IMR-90 (cell line): Measurements from ENCODE around the gene ZNF764. TPM values are rescaled to one million over a fixed set of nuclear protein-coding genes. Genes with fewer than 3 reads are reported as not detected.

Source experiments
- ATAC-seq: fragments of 200-7000 bp; cut with Tn5 transposase; 2 replicates; pipeline ENCODE4 v1.9.1; 2020; ENCODE audit warnings: low read depth, mild to moderate bottlenecking, moderate library complexity
- BruUV-seq: library from RNA; stranded (reverse); fragments of 400-500 nt; replicated peaks from 2 replicates; lab custom pipeline; 2021; lab: Mats Ljungman, UMichigan
- CTCF ChIA-PET: fragments of 300-600 bp; formaldehyde crosslinking; extraction: SDS; loops from one replicate; lab custom pipeline; 2021; ENCODE audit warnings: antibody characterized with exemption; lab: Yijun Ruan, JAX
- POLR2A ChIA-PET: fragments of 300-600 bp; sonication (Branson Sonifier 250); formaldehyde crosslinking; loops from one replicate; lab custom pipeline; 2022; ENCODE audit warnings: antibody characterized with exemption; ENCODE audit not compliant: unreplicated experiment; lab: Charles Lee
- DNase-seq: peaks from one replicate; pipeline ENCODE4 v3.0.0; 2013
- H2AFZ ChIP-seq: replicated peaks from 2 replicates; pipeline ENCODE3; 2013; ENCODE audit warnings: low read length, mild to moderate bottlenecking; ENCODE audit not compliant: poor library complexity
- H2AK5ac ChIP-seq: 2 replicates; pipeline ENCODE4 v1.6.1; 2013; ENCODE audit warnings: low read depth, low read length, inconsistent platforms
- H2AK9ac ChIP-seq: replicated peaks from 2 replicates; pipeline ENCODE3; 2013; ENCODE audit warnings: mild to moderate bottlenecking, low read depth, low read length, moderate library complexity; ENCODE audit not compliant: poor library complexity
- H2BK120ac ChIP-seq: 2 replicates; pipeline ENCODE4 v1.6.1; 2013; ENCODE audit warnings: low read depth, low read length, inconsistent platforms
- H2BK15ac ChIP-seq: 3 replicates; pipeline ENCODE4 v1.6.1; 2013; ENCODE audit warnings: low read depth, low read length, inconsistent platforms
- H2BK20ac ChIP-seq: 2 replicates; pipeline ENCODE4 v1.6.1; 2013; ENCODE audit warnings: low read depth, mild to moderate bottlenecking, inconsistent platforms, low read length, moderate library complexity
- H2BK5ac ChIP-seq: 2 replicates; pipeline ENCODE4 v1.6.1; 2013; ENCODE audit warnings: mild to moderate bottlenecking, low read depth, low read length, inconsistent platforms; ENCODE audit not compliant: poor library complexity, severe bottlenecking
- H3K14ac ChIP-seq: replicated peaks from 2 replicates; pipeline ENCODE4 v1.6.1; 2013; ENCODE audit warnings: low read depth, low read length, inconsistent platforms
- H3K18ac ChIP-seq: 2 replicates; pipeline ENCODE4 v1.6.1; 2013; ENCODE audit warnings: low read depth, low read length, control low read depth
- H3K23ac ChIP-seq: 2 replicates; pipeline ENCODE4 v1.6.1; 2013; ENCODE audit warnings: low read depth, low read length, inconsistent platforms
- H3K27ac ChIP-seq: 2 replicates; pipeline ENCODE4 v1.5.1; 2013; ENCODE audit warnings: mild to moderate bottlenecking, control low read depth, low read length; ENCODE audit not compliant: insufficient read depth
- H3K27me3 ChIP-seq: 2 replicates; pipeline ENCODE4 v1.6.1; 2013; ENCODE audit warnings: low read length; ENCODE audit not compliant: control insufficient read depth, insufficient read depth
- H3K36me3 ChIP-seq: 2 replicates; pipeline ENCODE4 v1.6.1; 2013; ENCODE audit warnings: low read length, mixed read lengths; ENCODE audit not compliant: control insufficient read depth, insufficient read depth
- H3K4ac ChIP-seq: 2 replicates; pipeline ENCODE4 v1.6.1; 2013; ENCODE audit warnings: low read depth, low read length, inconsistent platforms
- H3K4me1 ChIP-seq: 2 replicates; pipeline ENCODE4 v1.6.1; 2013; ENCODE audit warnings: low read length, mixed read lengths; ENCODE audit not compliant: control insufficient read depth, insufficient read depth
- H3K4me2 ChIP-seq: 2 replicates; pipeline ENCODE4 v1.6.1; 2013; ENCODE audit warnings: low read depth, mild to moderate bottlenecking, control low read depth, low read length, moderate library complexity
- H3K4me3 ChIP-seq: 2 replicates; pipeline ENCODE4 v1.5.1; 2013; ENCODE audit warnings: low read depth, mild to moderate bottlenecking, control low read depth, low read length, moderate library complexity; ENCODE audit not compliant: insufficient read depth
- H3K56ac ChIP-seq: 2 replicates; pipeline ENCODE4 v1.6.1; 2013; ENCODE audit warnings: low read length, inconsistent platforms; ENCODE audit not compliant: insufficient read depth; ENCODE audit errors: extremely low read depth
- H3K79me1 ChIP-seq, 2 experiments: 2 replicates each; pipeline ENCODE4 v1.6.1; 2013; ENCODE audit warnings: low read length in 2 of 2, inconsistent platforms in 1 of 2, low read depth in 1 of 2
- H3K9ac ChIP-seq: 2 replicates; pipeline ENCODE4 v1.6.1; 2013; ENCODE audit warnings: low read depth, low read length, control low read depth
- H3K9me1 ChIP-seq: 2 replicates; pipeline ENCODE4 v1.6.1; 2013; ENCODE audit warnings: low read length, inconsistent platforms; ENCODE audit not compliant: insufficient read depth
- H3K9me3 ChIP-seq: 2 replicates; pipeline ENCODE4 v1.6.1; 2013; ENCODE audit warnings: low read length; ENCODE audit not compliant: control insufficient read depth, insufficient read depth
- H4K20me1 ChIP-seq: 2 replicates; pipeline ENCODE4 v1.6.1; 2013; ENCODE audit warnings: low read length, inconsistent platforms; ENCODE audit not compliant: insufficient read depth
- H4K5ac ChIP-seq: 2 replicates; pipeline ENCODE4 v1.6.1; 2013; ENCODE audit warnings: mild to moderate bottlenecking, low read depth, low read length, control low read depth
- H4K8ac ChIP-seq, 2 experiments: 2 replicates each; pipeline ENCODE4 v1.6.1; 2013; ENCODE audit warnings: low read depth in 2 of 2, low read length in 2 of 2, control low read depth in 1 of 2, inconsistent platforms in 1 of 2
- H4K91ac ChIP-seq: 2 replicates; pipeline ENCODE4 v1.6.1; 2013; ENCODE audit warnings: low read depth, low read length, inconsistent platforms; ENCODE audit not compliant: insufficient read depth
- BHLHE40 ChIP-seq: fragments of 150-350 bp; IDR thresholded peaks from 2 replicates; pipeline ENCODE4 v1.6.1; 2016; ENCODE audit warnings: mild to moderate bottlenecking, low read depth, low read length
- CEBPB ChIP-seq: IDR thresholded peaks from 2 replicates; pipeline ENCODE4 v1.6.1; 2012; ENCODE audit warnings: low read depth, low read length, improper control_type of control experiment
- CHD1 ChIP-seq: IDR thresholded peaks from 2 replicates; pipeline ENCODE4 v1.6.1; 2012; ENCODE audit warnings: low read depth, low read length, improper control_type of control experiment
- MXI1 ChIP-seq: IDR thresholded peaks from 2 replicates; pipeline ENCODE4 v1.6.1; 2012; ENCODE audit warnings: low read depth, mild to moderate bottlenecking, low read length, moderate library complexity, borderline replicate concordance
- POLR2A ChIP-seq: IDR thresholded peaks from 2 replicates; pipeline ENCODE4 v1.6.1; 2012; ENCODE audit warnings: mild to moderate bottlenecking, low read depth, low read length
- WGBS, 2 experiments: methylation state at CpG; one replicate each; pipeline versions ENCODE4 v1.1.5 to v1.1.7; 2013; ENCODE audit warnings: missing lambda C conversion rate in 2 of 2; ENCODE audit not compliant: insufficient read length in 1 of 2; ENCODE audit errors: extremely low coverage in 2 of 2; 5-methylcytosine and 5-hydroxymethylcytosine counted together
- dilution Hi-C: fragments of 300-500 bp; cut with HindIII; formaldehyde crosslinking; loops from one replicate; pipeline ENCODE4 v1.14.3; 2018; ENCODE audit warnings: low sequenced_read_pairs; ENCODE audit not compliant: unreplicated experiment
- in situ Hi-C: fragments of 300-500 bp; cut with MboI; formaldehyde crosslinking; loops from 3 replicates; pipeline ENCODE4 v1.14.3; 2019; ENCODE audit warnings: low sequenced_read_pairs, inconsistent platforms, mixed read lengths
- intact Hi-C: fragments of 100-400 bp; cut with micrococcal nuclease; formaldehyde crosslinking; loops from 2 replicates; pipeline ENCODE4 v1.10.0; 2022
- polyA plus RNA-seq, 3 experiments: library from polyadenylated mRNA; depleted of rRNA; stranded (reverse); fragments of >200 nt; gene quantifications; 2 replicates each; pipeline ENCODE4 v1.2.3, GENCODE V29; 2012; ENCODE audit warnings: low replicate concordance in 1 of 3
- total RNA-seq: library from RNA; depleted of rRNA; stranded (reverse); fragments of >200 nt; gene quantifications from 2 replicates; pipeline ENCODE4 v1.2.3, GENCODE V29; 2012

The ZNF764 gene
- total and polyA plus RNA-seq, 2 of the 4 experiments (the other 2 are of a cell fraction) = 2.2 to 4.6 TPM

GRCh38 chr16:30528799-30529457, 29.2 kb downstream of the ZNF764 start:
- H2BK120ac ChIP-seq = no peak overlapping the region
- no peak overlapping the region for H3K27ac ChIP-seq
- no peak overlapping the region for H3K56ac ChIP-seq
- in situ Hi-C loops = no loop called here
- POLR2A ChIA-PET = no interaction called here
- H2AK9ac ChIP-seq = no peak overlapping the region
- H4K8ac ChIP-seq = no peak overlapping the region
- H3K4ac ChIP-seq = no peak overlapping the region; the same call in 1 of the 2 replicates
- no TSS peak for BruUV-seq
- H2BK5ac ChIP-seq = no peak overlapping the region
- 91% methylated on average over 3 of the region's 4 CpGs; no CpG with 5 or more reads in 1 of the 2 experiments for WGBS, 2 experiments
- H3K14ac ChIP-seq = no peak overlapping the region
- peaks cover 5 to 16% of the 10 kb centered on the region in 2 experiments; a peak in 3 of 4 replicates for H3K79me1 ChIP-seq
- H4K91ac ChIP-seq = no peak overlapping the region
- H3K4me3 ChIP-seq = no peak overlapping the region
- H3K27me3 ChIP-seq = no peaks in the 10 kb centered on the region
- TF ChIP-seq POLR2A (no peak), BHLHE40 (no peak), CHD1 (no peak), CEBPB (no peak), MXI1 (no peak)
- dilution Hi-C loops = no loop called here
- no peaks in the 10 kb centered on the region for H3K9me3 ChIP-seq
- no peak overlapping the region for H4K5ac ChIP-seq
- CTCF ChIA-PET = no interaction called here
- DNase-seq = no peak
- peaks cover 10% of the 10 kb centered on the region for H3K9me1 ChIP-seq
- H2AFZ ChIP-seq = no peak overlapping the region
- no peak overlapping the region for H3K18ac ChIP-seq
- H3K9ac ChIP-seq = no peak overlapping the region
- no peak for ATAC-seq
- H2AK5ac ChIP-seq = no peak overlapping the region
- H4K20me1 ChIP-seq = no peaks in the 10 kb centered on the region
- H2BK20ac ChIP-seq = no peak overlapping the region
- no peak overlapping the region for H3K23ac ChIP-seq
- no peak overlapping the region for H2BK15ac ChIP-seq
- peaks cover 6% of the 10 kb centered on the region for H3K4me1 ChIP-seq
- H3K36me3 ChIP-seq = peaks cover 14% of the 10 kb centered on the region; the same call in 1 of the 2 replicates
- intact Hi-C loops = no loop called here
- no peak overlapping the region for H3K4me2 ChIP-seq
